Transverse colon (tissue), 4 donors: ENCODE results near the gene PIEZO2.

ENCODE experiments used
- EP300 ChIP-seq: sonication (generic); formaldehyde crosslinking; IDR thresholded peaks from one replicate; pipeline ENCODE4 v1.6.1; 2017; ENCODE audit warnings: antibody characterized with exemption, low read depth
- POLR2AphosphoS5 ChIP-seq, 3 donors: sonication (generic); formaldehyde crosslinking; IDR thresholded peaks; one replicate each; pipeline ENCODE4 v1.6.1; 2016; ENCODE audit warnings: antibody characterized with exemption in 3 of 3
- TF ChIP-seq, protein P1 (sequence below), 5 experiments: fragments of 200-600 bp in 3 of 5; fragments of 450-650 bp in 2 of 5; sonication (generic) in 3 of 5; IDR thresholded peaks; 1 replicate in 2 of 5; 2 replicates in 3 of 5; pipeline ENCODE4 v1.5.1; 2016 to 2017; ENCODE audit warnings: antibody characterized with exemption in 5 of 5, inconsistent platforms in 3 of 5, mild to moderate bottlenecking in 2 of 5, moderate library complexity in 1 of 5

DNA sequence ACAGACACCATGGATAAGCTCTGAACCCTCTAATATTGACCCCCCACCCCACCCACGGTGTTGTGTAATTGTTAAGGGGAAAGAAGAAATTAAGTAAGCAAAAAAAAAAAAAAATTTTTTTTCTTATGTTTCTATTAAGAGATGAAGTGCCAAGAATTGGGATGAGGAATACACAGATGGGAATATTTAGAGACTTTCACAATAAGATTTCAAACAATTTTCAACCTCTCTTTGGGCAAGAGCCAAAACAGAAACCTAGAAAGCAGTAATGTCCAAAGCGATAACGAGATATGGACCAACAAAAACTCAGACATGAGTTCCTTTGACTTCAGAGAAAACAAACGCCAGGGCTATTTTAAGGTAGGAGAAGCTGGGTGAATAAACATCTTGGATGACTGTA, 14.4 kb downstream of the PIEZO2 start:
- TF ChIP-seq POLR2AphosphoS5 (IDR thresholded peaks at IDR 0.05): no peak
- TF ChIP-seq, protein P1, sequence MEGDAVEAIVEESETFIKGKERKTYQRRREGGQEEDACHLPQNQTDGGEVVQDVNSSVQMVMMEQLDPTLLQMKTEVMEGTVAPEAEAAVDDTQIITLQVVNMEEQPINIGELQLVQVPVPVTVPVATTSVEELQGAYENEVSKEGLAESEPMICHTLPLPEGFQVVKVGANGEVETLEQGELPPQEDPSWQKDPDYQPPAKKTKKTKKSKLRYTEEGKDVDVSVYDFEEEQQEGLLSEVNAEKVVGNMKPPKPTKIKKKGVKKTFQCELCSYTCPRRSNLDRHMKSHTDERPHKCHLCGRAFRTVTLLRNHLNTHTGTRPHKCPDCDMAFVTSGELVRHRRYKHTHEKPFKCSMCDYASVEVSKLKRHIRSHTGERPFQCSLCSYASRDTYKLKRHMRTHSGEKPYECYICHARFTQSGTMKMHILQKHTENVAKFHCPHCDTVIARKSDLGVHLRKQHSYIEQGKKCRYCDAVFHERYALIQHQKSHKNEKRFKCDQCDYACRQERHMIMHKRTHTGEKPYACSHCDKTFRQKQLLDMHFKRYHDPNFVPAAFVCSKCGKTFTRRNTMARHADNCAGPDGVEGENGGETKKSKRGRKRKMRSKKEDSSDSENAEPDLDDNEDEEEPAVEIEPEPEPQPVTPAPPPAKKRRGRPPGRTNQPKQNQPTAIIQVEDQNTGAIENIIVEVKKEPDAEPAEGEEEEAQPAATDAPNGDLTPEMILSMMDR (IDR thresholded peaks at IDR 0.05): no peak
- TF ChIP-seq EP300: no peak
